ENCODE data around the gene MAGI2.
"Not testable (repeated sequence)": the region's sequence is repeated elsewhere in the genome, so short reads cannot be mapped to it uniquely, and the experiment has no call there.

Gene MAGI2

DNA sequence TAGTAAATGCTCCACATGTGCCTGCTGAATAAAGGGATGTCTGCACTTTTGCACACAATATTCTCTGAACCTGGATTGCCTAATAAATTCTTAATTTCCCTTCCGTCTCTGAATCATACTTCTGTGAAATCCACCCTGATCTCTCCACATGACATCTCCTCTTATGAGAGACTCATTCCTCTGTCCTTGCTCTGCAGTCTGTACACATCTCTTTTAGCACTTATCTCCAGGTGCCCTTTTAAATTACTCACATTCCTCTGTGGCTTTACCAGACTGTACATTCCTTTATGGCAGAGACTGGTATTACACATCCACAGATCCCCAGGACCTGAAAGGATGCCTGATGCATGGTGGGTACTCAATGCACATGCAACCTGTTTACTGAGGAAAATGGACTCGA lies 1127.3 kb downstream of the MAGI2 start:
- no peaks in the 10 kb centered on the region for H3K9me3 ChIP-seq (ENCODE audit: insufficient read depth, low read depth, low read length)
- no peak overlapping the region for H3K4me3 ChIP-seq (ENCODE audit: low read length, poor library complexity, severe bottlenecking)
- no peaks in the 10 kb centered on the region for H3K79me2 ChIP-seq (ENCODE audit: insufficient read depth, low read length)
- no peaks in the 10 kb centered on the region for H3K9me2 ChIP-seq (replicated peaks; ENCODE audit: low read depth, low read length)
- no peaks in the 10 kb centered on the region for H3K27me3 ChIP-seq (ENCODE audit: insufficient read depth, low read length, poor library complexity, severe bottlenecking)
- H4K20me1 ChIP-seq (ENCODE audit: insufficient read depth, low read length, poor library complexity, severe bottlenecking): no peaks in the 10 kb centered on the region
- no peak for TF ChIP-seq EZH2phosphoT487 (IDR thresholded peaks at IDR 0.05; ENCODE audit: borderline replicate concordance)
- TF ChIP-seq, protein P1, sequence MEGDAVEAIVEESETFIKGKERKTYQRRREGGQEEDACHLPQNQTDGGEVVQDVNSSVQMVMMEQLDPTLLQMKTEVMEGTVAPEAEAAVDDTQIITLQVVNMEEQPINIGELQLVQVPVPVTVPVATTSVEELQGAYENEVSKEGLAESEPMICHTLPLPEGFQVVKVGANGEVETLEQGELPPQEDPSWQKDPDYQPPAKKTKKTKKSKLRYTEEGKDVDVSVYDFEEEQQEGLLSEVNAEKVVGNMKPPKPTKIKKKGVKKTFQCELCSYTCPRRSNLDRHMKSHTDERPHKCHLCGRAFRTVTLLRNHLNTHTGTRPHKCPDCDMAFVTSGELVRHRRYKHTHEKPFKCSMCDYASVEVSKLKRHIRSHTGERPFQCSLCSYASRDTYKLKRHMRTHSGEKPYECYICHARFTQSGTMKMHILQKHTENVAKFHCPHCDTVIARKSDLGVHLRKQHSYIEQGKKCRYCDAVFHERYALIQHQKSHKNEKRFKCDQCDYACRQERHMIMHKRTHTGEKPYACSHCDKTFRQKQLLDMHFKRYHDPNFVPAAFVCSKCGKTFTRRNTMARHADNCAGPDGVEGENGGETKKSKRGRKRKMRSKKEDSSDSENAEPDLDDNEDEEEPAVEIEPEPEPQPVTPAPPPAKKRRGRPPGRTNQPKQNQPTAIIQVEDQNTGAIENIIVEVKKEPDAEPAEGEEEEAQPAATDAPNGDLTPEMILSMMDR (conservative IDR thresholded peaks at IDR 0.05; ENCODE audit: low read length): no peak
- no peak overlapping the region for H3K4me2 ChIP-seq (ENCODE audit: low read depth, low read length, poor library complexity, severe bottlenecking)
- H3K4me1 ChIP-seq (ENCODE audit: insufficient read depth, low read length, poor library complexity, severe bottlenecking): no peaks in the 10 kb centered on the region
- no peaks in the 10 kb centered on the region for H3F3A ChIP-seq (ENCODE audit: low read depth)
- no peaks in the 10 kb centered on the region for H3K36me3 ChIP-seq (ENCODE audit: insufficient read depth, low read length)
- no peak overlapping the region for H3K9ac ChIP-seq (ENCODE audit: low read depth, low read length, poor library complexity, severe bottlenecking)
- H2AFZ ChIP-seq (ENCODE audit: low read length): no peak overlapping the region

DNA sequence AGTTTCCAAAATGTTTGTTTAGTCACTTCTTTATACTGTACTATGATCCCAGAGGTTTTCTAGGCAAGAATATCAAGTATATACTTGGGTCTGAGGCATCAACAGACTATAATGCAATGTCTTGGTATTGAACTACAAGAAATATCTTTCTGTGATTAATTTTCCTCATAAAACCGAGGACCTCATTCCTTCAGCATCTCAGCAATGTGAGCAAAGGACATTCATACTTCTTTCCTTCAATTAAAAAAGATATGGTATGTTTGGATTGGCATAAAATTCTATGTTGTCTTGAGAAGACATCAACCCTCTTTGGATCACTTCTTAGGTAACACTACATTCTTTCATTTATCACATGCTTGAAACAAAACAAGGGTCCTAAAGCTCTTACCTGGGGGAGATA lies 1130.3 kb downstream of the MAGI2 start:
- no peak overlapping the region for H3K4me3 ChIP-seq (ENCODE audit: low read length, poor library complexity, severe bottlenecking)
- H2AFZ ChIP-seq (ENCODE audit: low read length): no peak overlapping the region
- no peak for TF ChIP-seq EZH2phosphoT487 (IDR thresholded peaks at IDR 0.05; ENCODE audit: borderline replicate concordance)
- TF ChIP-seq, protein P1 (conservative IDR thresholded peaks at IDR 0.05; ENCODE audit: low read length): no peak

DNA sequence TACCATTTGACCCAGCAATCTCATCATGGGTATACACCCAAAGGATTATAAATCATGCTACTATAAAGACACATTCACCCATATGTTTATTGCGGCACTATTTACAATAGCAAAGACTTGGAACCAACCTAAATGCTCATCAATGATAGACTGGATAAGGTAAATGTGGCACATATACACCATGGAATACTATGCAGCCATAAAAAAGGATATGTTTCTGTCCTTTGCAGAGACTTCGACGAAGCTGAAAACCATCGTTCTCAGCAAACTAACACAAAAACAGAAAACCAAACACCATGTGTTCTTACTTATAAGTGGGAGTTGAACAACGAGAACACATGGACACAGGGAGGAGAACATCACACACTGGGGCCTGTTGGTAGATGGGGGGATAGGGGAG lies 1131.2 kb downstream of the MAGI2 start:
- H3K4me2 ChIP-seq (ENCODE audit: low read depth, low read length, poor library complexity, severe bottlenecking); H4K20me1 ChIP-seq (ENCODE audit: insufficient read depth, low read length, poor library complexity, severe bottlenecking); H3K4me3 ChIP-seq (ENCODE audit: low read length, poor library complexity, severe bottlenecking); H3K4me1 ChIP-seq (ENCODE audit: insufficient read depth, low read length, poor library complexity, severe bottlenecking); H2AFZ ChIP-seq (ENCODE audit: low read length); H3K79me2 ChIP-seq (ENCODE audit: insufficient read depth, low read length); H3K36me3 ChIP-seq (ENCODE audit: insufficient read depth, low read length); H3K9me3 ChIP-seq (ENCODE audit: insufficient read depth, low read depth, low read length); H3K9ac ChIP-seq (ENCODE audit: low read depth, low read length, poor library complexity, severe bottlenecking); H3K27me3 ChIP-seq (ENCODE audit: insufficient read depth, low read length, poor library complexity, severe bottlenecking); H3K9me2 ChIP-seq (replicated peaks; ENCODE audit: low read depth, low read length); H3F3A ChIP-seq (ENCODE audit: low read depth): not testable (repeated sequence)

More for the DNA sequence above, 1130.3 kb downstream of the MAGI2 start:
- Histone ChIP-seq H3K27me3 (ENCODE audit: insufficient read depth, low read length, poor library complexity, severe bottlenecking) (no peaks in the 10 kb centered on the region), H3K9ac (ENCODE audit: low read depth, low read length, poor library complexity, severe bottlenecking) (no peak overlapping the region), H3K79me2 (ENCODE audit: insufficient read depth, low read length) (no peaks in the 10 kb centered on the region), H3K9me3 (ENCODE audit: insufficient read depth, low read depth, low read length) (no peaks in the 10 kb centered on the region), H4K20me1 (ENCODE audit: insufficient read depth, low read length, poor library complexity, severe bottlenecking) (no peaks in the 10 kb centered on the region), H3K9me2 (replicated peaks; ENCODE audit: low read depth, low read length) (no peaks in the 10 kb centered on the region), H3K4me1 (ENCODE audit: insufficient read depth, low read length, poor library complexity, severe bottlenecking) (no peaks in the 10 kb centered on the region), H3K36me3 (ENCODE audit: insufficient read depth, low read length) (no peaks in the 10 kb centered on the region), H3F3A (ENCODE audit: low read depth) (no peaks in the 10 kb centered on the region), H3K4me2 (ENCODE audit: low read depth, low read length, poor library complexity, severe bottlenecking) (no peak overlapping the region)

DNA sequence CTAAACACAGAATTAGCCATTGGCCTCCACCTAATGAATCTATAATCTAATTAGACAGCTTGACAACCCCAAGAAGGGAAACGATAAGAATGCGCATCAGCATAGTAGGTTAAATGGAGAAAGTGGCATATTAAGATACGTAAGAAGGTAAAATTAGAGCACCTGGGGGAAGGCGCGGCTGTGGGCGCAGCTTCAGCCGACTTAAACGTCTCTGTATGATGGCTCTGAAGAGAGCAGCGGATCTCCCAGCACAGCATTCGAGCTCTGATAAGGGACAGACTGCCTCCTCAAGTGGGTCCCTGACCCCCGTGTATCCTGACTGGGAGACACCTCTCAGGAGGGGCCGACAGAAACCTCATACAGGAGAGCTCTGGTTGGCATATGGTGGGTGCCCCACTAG lies 1136.1 kb downstream of the MAGI2 start:
- no peaks in the 10 kb centered on the region for H3K27me3 ChIP-seq (ENCODE audit: insufficient read depth, low read length, poor library complexity, severe bottlenecking)
- H3K4me1 ChIP-seq (ENCODE audit: insufficient read depth, low read length, poor library complexity, severe bottlenecking): no peaks in the 10 kb centered on the region
- no peaks in the 10 kb centered on the region for H3K9me3 ChIP-seq (ENCODE audit: insufficient read depth, low read depth, low read length)
- no peak overlapping the region for H3K4me3 ChIP-seq (ENCODE audit: low read length, poor library complexity, severe bottlenecking)
- H2AFZ ChIP-seq (ENCODE audit: low read length): no peak overlapping the region
- H3K4me2 ChIP-seq (ENCODE audit: low read depth, low read length, poor library complexity, severe bottlenecking): no peak overlapping the region
- TF ChIP-seq EZH2phosphoT487 (IDR thresholded peaks at IDR 0.05; ENCODE audit: borderline replicate concordance): no peak
- TF ChIP-seq, protein P1 (conservative IDR thresholded peaks at IDR 0.05; ENCODE audit: low read length): no peak
- H3K79me2 ChIP-seq (ENCODE audit: insufficient read depth, low read length): no peaks in the 10 kb centered on the region
- H3K9me2 ChIP-seq (replicated peaks; ENCODE audit: low read depth, low read length): no peaks in the 10 kb centered on the region
- H4K20me1 ChIP-seq (ENCODE audit: insufficient read depth, low read length, poor library complexity, severe bottlenecking): no peaks in the 10 kb centered on the region
- no peaks in the 10 kb centered on the region for H3F3A ChIP-seq (ENCODE audit: low read depth)
- no peak overlapping the region for H3K9ac ChIP-seq (ENCODE audit: low read depth, low read length, poor library complexity, severe bottlenecking)
- H3K36me3 ChIP-seq (ENCODE audit: insufficient read depth, low read length): no peaks in the 10 kb centered on the region

Measured in Loucy (cell line).